Colonic mucosa (tissue), 4 donors: ENCODE measurements around the gene DNASE1L1. TPM values are rescaled to one million over a fixed set of nuclear protein-coding genes. Genes with fewer than 3 reads are reported as not detected.

Experiments
- DNase-seq: peaks from one replicate; pipeline ENCODE4 v3.0.0-alpha.2; 2020
- H3K27ac ChIP-seq: fragments of 200-600 bp; one replicate; pipeline ENCODE4 v1.8.0; 2021
- H3K27me3 ChIP-seq: fragments of 200-600 bp; one replicate; pipeline ENCODE4 v1.8.0; 2021
- H3K36me3 ChIP-seq: fragments of 200-600 bp; one replicate; pipeline ENCODE4 v1.8.0; 2021
- H3K4me1 ChIP-seq: fragments of 200-600 bp; one replicate; pipeline ENCODE4 v1.8.0; 2021; ENCODE audit warnings: mild to moderate bottlenecking
- H3K4me3 ChIP-seq: fragments of 200-600 bp; one replicate; pipeline ENCODE4 v1.8.0; 2021
- H3K9ac ChIP-seq, 2 donors: one replicate each; pipeline ENCODE4 v1.7.0; 2013; ENCODE audit warnings: control low read depth in 2 of 2, low read depth in 2 of 2, low read length in 2 of 2
- H3K9me3 ChIP-seq: fragments of 200-600 bp; one replicate; pipeline ENCODE4 v1.8.0; 2021
- CTCF ChIP-seq: fragments of 200-600 bp; IDR thresholded peaks from one replicate; pipeline ENCODE4 v1.8.0; 2022; ENCODE audit warnings: antibody characterized with exemption, mild to moderate bottlenecking
- intact Hi-C: fragments of 100-400 bp; cut with DNase I; formaldehyde crosslinking; loops from one replicate; pipeline ENCODE4 v1.14.1; 2022
- total RNA-seq, 2 donors: library from RNA; stranded (reverse); fragmentation: NEBNext Ultra II Directional in 1 of 2; extraction: Animal tissue kit (Norgen Biotek cat#: 25700) in 1 of 2; gene quantifications; one replicate each; pipeline ENCODE4 v1.2.1, GENCODE V29; 2021
- donor health status: healthy.
- donor health status: DM: no; HTN: no; CAD: no.
- donor health status: DM: no; HTN: no; CAD: no.

Gene DNASE1L1
- total RNA-seq, 2 donors from 2014 or later: 19.1 to 29.2 TPM

DNA sequence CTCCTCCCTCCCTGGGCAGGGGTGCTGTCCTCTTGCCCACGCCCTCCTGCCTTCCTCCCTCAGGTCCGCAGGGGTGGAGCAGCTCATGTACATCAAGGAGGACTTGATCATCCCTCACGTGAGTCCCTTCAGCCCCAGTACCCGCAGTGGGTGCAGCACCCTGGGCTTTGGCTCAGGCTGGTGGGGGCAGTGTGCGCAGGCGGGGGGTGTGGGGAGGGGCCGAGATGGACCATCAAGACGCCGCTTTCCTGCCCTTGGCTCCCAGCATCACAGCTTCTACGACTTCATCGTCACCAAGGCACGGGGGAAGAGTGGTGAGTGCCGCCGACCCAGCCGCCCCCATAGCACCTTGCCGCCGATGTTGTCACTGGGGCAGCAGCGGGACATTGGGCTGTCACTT, 40.6 kb upstream of the DNASE1L1 start:
- intact Hi-C loops: no loop called here
- no peak for DNase-seq

DNA sequence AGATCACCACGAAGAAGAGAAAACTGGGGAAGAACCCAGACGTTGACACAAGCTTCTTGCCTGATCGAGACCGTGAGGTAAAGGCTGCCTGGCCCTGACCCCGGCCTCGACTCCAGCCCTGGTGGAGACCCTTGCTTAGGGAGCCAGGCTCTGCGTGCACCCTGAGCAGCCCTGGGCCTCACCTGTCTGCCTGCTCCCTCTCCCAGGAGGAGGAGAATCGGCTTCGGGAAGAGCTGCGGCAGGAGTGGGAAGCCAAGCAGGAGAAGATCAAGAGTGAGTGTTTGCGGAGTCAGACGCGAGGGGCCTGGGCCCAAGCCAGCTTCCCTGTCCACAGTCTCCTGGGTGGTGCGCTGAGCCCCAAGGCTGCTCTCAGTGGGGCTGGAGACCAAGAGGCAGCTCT, 39.4 kb upstream of the DNASE1L1 start:
- no peak for DNase-seq
- Histone ChIP-seq H3K4me1 (no peaks in the 10 kb centered on the region), H3K9me3 (no peaks in the 10 kb centered on the region), H3K27ac (no peak overlapping the region), H3K36me3 (peaks cover 9% of the 10 kb centered on the region), H3K4me3 (no peak overlapping the region), H3K9ac (no peak overlapping the region), H3K27me3 (no peaks in the 10 kb centered on the region)
- intact Hi-C loops: no loop called here
- no peak for TF ChIP-seq CTCF

More for the DNA sequence above, 40.6 kb upstream of the DNASE1L1 start:
- H3K36me3 ChIP-seq: peaks cover 9% of the 10 kb centered on the region
- no peaks in the 10 kb centered on the region for H3K4me1 ChIP-seq
- no peak overlapping the region for H3K27ac ChIP-seq
- TF ChIP-seq CTCF: no peak
- H3K9me3 ChIP-seq: no peaks in the 10 kb centered on the region
- no peak overlapping the region for H3K4me3 ChIP-seq
- no peak overlapping the region for H3K9ac ChIP-seq
- no peaks in the 10 kb centered on the region for H3K27me3 ChIP-seq

- Histone ChIP-seq H3K9me3 (no peaks in the 10 kb centered on the region), H3K27ac (no peak overlapping the region), H3K9ac (no peak overlapping the region), H3K36me3 (peaks cover 9% of the 10 kb centered on the region), H3K4me1 (no peaks in the 10 kb centered on the region), H3K27me3 (no peaks in the 10 kb centered on the region), H3K4me3 (no peak overlapping the region)
- no peak for DNase-seq
- no peak for TF ChIP-seq CTCF
- intact Hi-C loops: no loop called here
Measured at GRCh38 chrX:154446430-154446829, 37.4 kb upstream of the DNASE1L1 start.

DNA sequence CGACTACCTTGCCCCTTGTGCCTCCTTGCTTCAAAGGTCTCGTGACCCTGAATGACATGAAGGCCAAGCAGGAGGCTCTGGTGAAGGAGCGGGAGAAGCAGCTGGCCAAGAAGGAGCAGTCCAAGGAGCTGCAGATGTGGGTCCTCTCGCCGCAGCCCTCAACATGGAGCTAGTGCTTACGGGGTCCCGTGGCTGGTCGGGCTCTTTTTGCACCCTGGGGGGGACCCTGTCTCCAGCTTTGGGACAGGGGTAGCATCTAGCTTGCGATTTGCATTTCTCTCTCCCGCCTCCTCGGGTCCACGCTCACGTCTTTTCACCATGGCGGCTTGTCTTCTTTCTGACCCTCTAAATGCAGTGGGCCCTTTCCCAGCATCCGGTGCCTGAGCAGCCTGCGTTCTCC, 36.7 kb upstream of the DNASE1L1 start:
- Histone ChIP-seq H3K27me3 (no peaks in the 10 kb centered on the region), H3K9me3 (no peaks in the 10 kb centered on the region), H3K9ac (no peak overlapping the region), H3K4me1 (no peaks in the 10 kb centered on the region), H3K36me3 (peaks cover 9% of the 10 kb centered on the region), H3K4me3 (no peak overlapping the region), H3K27ac (no peak overlapping the region)
- TF ChIP-seq CTCF: no peak
- no peak for DNase-seq
- intact Hi-C loops: no loop called here

DNA sequence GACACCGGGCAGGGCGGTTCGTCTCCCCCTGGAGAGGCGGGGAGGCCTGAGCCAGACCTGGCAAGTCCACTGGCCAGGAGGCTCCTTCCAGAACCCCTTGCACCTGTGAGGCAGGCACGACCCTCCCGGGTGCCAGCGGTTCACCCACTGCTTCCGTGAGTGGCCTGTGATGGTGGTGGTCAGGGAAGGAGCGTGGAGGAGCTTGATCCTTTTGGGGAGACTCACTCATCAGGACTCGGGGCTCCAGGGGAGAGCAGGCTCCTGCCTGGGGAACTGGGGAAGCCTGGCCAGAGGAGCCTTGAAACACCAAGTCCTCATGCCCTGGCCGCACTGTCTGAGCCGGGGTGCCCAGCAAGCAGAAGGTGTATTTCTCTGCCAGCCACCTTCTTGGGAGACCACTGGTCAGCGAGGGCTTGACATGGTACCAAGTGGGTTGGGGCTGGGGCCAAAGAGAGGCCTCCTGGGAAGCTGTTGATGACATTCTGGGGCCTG, 35.7 kb upstream of the DNASE1L1 start:
- TF ChIP-seq CTCF: no peak
- Histone ChIP-seq H3K4me1 (no peaks in the 10 kb centered on the region), H3K36me3 (peaks cover 9% of the 10 kb centered on the region), H3K9ac (peak overlapping the region; percentile 72 to 81), H3K9me3 (no peaks in the 10 kb centered on the region), H3K27me3 (no peaks in the 10 kb centered on the region), H3K4me3 (peak overlapping the region; percentile 54), H3K27ac (peak overlapping the region; percentile 57)
- DNase-seq: no peak
- intact Hi-C loops: no loop called here
